GM12878 (cell line): ENCODE results near the gene C15orf40. TPM values are rescaled to one million over a fixed set of nuclear protein-coding genes. Genes with fewer than 3 reads are reported as not detected.

Source experiments
- BACH1 ChIP-seq: fragments of 450-650 bp; IDR thresholded peaks from 2 replicates; pipeline ENCODE4 v1.6.1; 2017; ENCODE audit warnings: mild to moderate bottlenecking, borderline replicate concordance
- E2F4 ChIP-seq: IDR thresholded peaks from 2 replicates; pipeline ENCODE4 v1.6.1; 2012; ENCODE audit warnings: low read depth, low read length, improper control_type of control experiment
- E4F1 ChIP-seq: fragments of 450-650 bp; IDR thresholded peaks from 2 replicates; pipeline ENCODE4 v1.6.1; 2018; ENCODE audit warnings: borderline replicate concordance, mild to moderate bottlenecking; ENCODE audit not compliant: partially characterized antibody
- ESRRA ChIP-seq: IDR thresholded peaks from 2 replicates; pipeline ENCODE4 v1.6.1; 2012; ENCODE audit warnings: mild to moderate bottlenecking, low read length, improper control_type of control experiment
- ETV6 ChIP-seq, 2 experiments: fragments of 450-650 bp in 1 of 2; IDR thresholded peaks in 1 of 2; conservative IDR thresholded peaks in 1 of 2; 2 replicates each; pipeline ENCODE4 v1.6.1; 2014; ENCODE audit warnings: antibody characterized with exemption in 1 of 2, borderline replicate concordance in 1 of 2, low read depth in 1 of 2, mild to moderate bottlenecking in 1 of 2, moderate library complexity in 1 of 2
- GABPA ChIP-seq: IDR thresholded peaks from 2 replicates; pipeline ENCODE4 v1.6.1; 2014; ENCODE audit warnings: antibody characterized with exemption, low read depth, mild to moderate bottlenecking, inconsistent platforms
- HDGF ChIP-seq: fragments of 450-650 bp; IDR thresholded peaks from 2 replicates; pipeline ENCODE4 v1.6.1; 2016; ENCODE audit warnings: antibody characterized with exemption
- HSF1 ChIP-seq: fragments of 150-350 bp; IDR thresholded peaks from 2 replicates; pipeline ENCODE4 v1.6.1; 2014; ENCODE audit warnings: mild to moderate bottlenecking, low read depth, low read length
- IRF3 ChIP-seq: fragments of 450-650 bp; IDR thresholded peaks from 2 replicates; pipeline ENCODE4 v1.6.1; 2014; ENCODE audit warnings: mild to moderate bottlenecking
- MYC ChIP-seq: IDR thresholded peaks from 2 replicates; pipeline ENCODE4 v1.6.1; 2011; ENCODE audit warnings: mild to moderate bottlenecking, low read length, moderate library complexity, inconsistent platforms; ENCODE audit not compliant: insufficient read depth, insufficient replicate concordance, insufficient read length, severe bottlenecking
- PKNOX1 ChIP-seq: fragments of 450-650 bp; IDR thresholded peaks from 2 replicates; pipeline ENCODE4 v1.6.1; 2016; ENCODE audit warnings: mild to moderate bottlenecking
- POLR2AphosphoS5 ChIP-seq: IDR thresholded peaks from 2 replicates; pipeline ENCODE4 v1.6.1; 2011; ENCODE audit warnings: mild to moderate bottlenecking, low read length, inconsistent platforms
- RB1 ChIP-seq: fragments of 450-650 bp; formaldehyde crosslinking; IDR thresholded peaks from 2 replicates; pipeline ENCODE4 v1.6.1; 2017; ENCODE audit warnings: mild to moderate bottlenecking, borderline replicate concordance
- RCOR1 ChIP-seq: conservative IDR thresholded peaks from 2 replicates; pipeline ENCODE4 v1.6.1; 2012; ENCODE audit warnings: low read depth, low read length, improper control_type of control experiment
- RFX5 ChIP-seq: IDR thresholded peaks from 2 replicates; pipeline ENCODE4 v1.6.1; 2011; ENCODE audit warnings: low read depth, low read length, improper control_type of control experiment
- SPI1 ChIP-seq: IDR thresholded peaks from 2 replicates; pipeline ENCODE4 v1.6.1; 2011; ENCODE audit warnings: low read depth, mild to moderate bottlenecking, low read length, moderate library complexity, borderline replicate concordance; ENCODE audit not compliant: insufficient read depth
- SRF ChIP-seq, 2 experiments: IDR thresholded peaks; 2 replicates each; pipeline ENCODE4 v1.6.1; 2011; ENCODE audit warnings: low read depth in 2 of 2, low read length in 2 of 2, mild to moderate bottlenecking in 1 of 2, moderate library complexity in 1 of 2
- STAT1 ChIP-seq: fragments of 450-650 bp; conservative IDR thresholded peaks from 2 replicates; pipeline ENCODE4 v1.6.1; 2014; ENCODE audit warnings: antibody characterized with exemption, mild to moderate bottlenecking
- TBL1XR1 ChIP-seq: IDR thresholded peaks from 2 replicates; pipeline ENCODE4 v1.6.1; 2012; ENCODE audit warnings: low read depth, low read length, improper control_type of control experiment
- YY1 ChIP-seq: IDR thresholded peaks from 2 replicates; pipeline ENCODE4 v1.6.1; 2011; ENCODE audit warnings: low read depth, mild to moderate bottlenecking, low read length
- ZZZ3 ChIP-seq: IDR thresholded peaks from 2 replicates; pipeline ENCODE4 v1.6.1; 2011; ENCODE audit warnings: low read depth; ENCODE audit not compliant: control insufficient read depth, insufficient read length
- polyA plus RNA-seq, 11 experiments: library from polyadenylated mRNA; depleted of rRNA in 4 of 11; unstranded in 6 of 11; stranded (reverse) in 5 of 11; fragments of >200 nt; fragmentation: Nextera tagmentation in 4 of 11; fragmentation: Illumina TruSeq in 1 of 11; extraction: Ambion mirVana in 4 of 11; extraction: Trizol in 1 of 11; gene quantifications; 1 replicate in 1 of 11; 2 replicates in 10 of 11; pipeline versions ENCODE4 v1.2.1 to v1.2.3, GENCODE V29; 2011 to 2016; ENCODE audit warnings: inconsistent platforms in 2 of 11, missing spikeins in 2 of 11, low read depth in 1 of 11
- total RNA-seq, 4 experiments: library from RNA; depleted of rRNA in 3 of 4; stranded (reverse); fragments of >200 nt in 3 of 4; fragmentation: Illumina TruSeq in 1 of 4; extraction: Trizol in 1 of 4; gene quantifications; 2 replicates each; pipeline versions ENCODE4 v1.2.1 to v1.2.3, GENCODE V29; 2013 to 2021

Gene C15orf40
- total and polyA plus RNA-seq, 10 of the 15 experiments (the other 5 are each of a cell fraction or from before 2014, with no cell fraction given), result 21.3 to 70.0 (median 31.8) TPM

GRCh38 chr15:82985688-82986441, 25.6 kb downstream of the C15orf40 start, which contains the start of gene RAMAC (continued):
- TF ChIP-seq PKNOX1 (peak; percentile 79), HDGF (no peak), SRF (IDR thresholded peaks at IDR 0.05; ENCODE audit: low read depth in 2 of 2, low read length in 2 of 2) (peak; percentile 78 to 84; a peak in 3 of 4 replicates), ETV6 (conservative IDR thresholded peaks at IDR 0.05 in 1 of 2, IDR thresholded peaks at IDR 0.05 in 1 of 2; ENCODE audit: borderline replicate concordance in 1 of 2, low read depth in 1 of 2) (no peak), IRF3 (no peak), E4F1 (no peak), POLR2AphosphoS5 (peak; percentile 94), HSF1 (no peak), E2F4 (no peak), ZZZ3 (no peak), YY1 (no peak), GABPA (peak; percentile 86), SPI1 (peak; percentile 32; the same call in 1 of the 2 replicates), RCOR1 (no peak), RFX5 (no peak), ESRRA (no peak), STAT1 (no peak), MYC (no peak), TBL1XR1 (no peak), RB1 (no peak), BACH1 (no peak)
